Common myeloid progenitor, CD34-positive (primary cell): ENCODE measurements around the gene SATB1.
A peak's percentile ranks its signal among the peaks of the same experiment; 100 is the strongest.
"Not testable (repeated sequence)": the region's sequence is repeated elsewhere in the genome, so short reads cannot be mapped to it uniquely, and the experiment has no call there.

ENCODE experiments used
- CTCF ChIA-PET: fragments of 350-600 bp; sonication (Branson Sonifier 250); formaldehyde crosslinking; loops from one replicate; lab custom pipeline; 2021; ENCODE audit warnings: antibody characterized with exemption; lab: Charles Lee
- POLR2A ChIA-PET: fragments of 350-600 bp; sonication (Branson Sonifier 250); formaldehyde crosslinking; loops from one replicate; lab custom pipeline; 2021; ENCODE audit warnings: antibody characterized with exemption; lab: Charles Lee
- DNase-seq, 3 donors: peaks; one replicate each; pipeline versions ENCODE4 v3.0.0 to v3.0.0-alpha.2; 2013
- H3K27ac ChIP-seq, 2 experiments: 1 replicate in 1 of 2; 2 replicates in 1 of 2; pipeline ENCODE4 v1.7.0; 2013; ENCODE audit warnings: inconsistent platforms in 2 of 2, low read length in 2 of 2, mild to moderate bottlenecking in 2 of 2, low read depth in 1 of 2, moderate library complexity in 1 of 2; ENCODE audit not compliant: severe bottlenecking in 2 of 2, insufficient read depth in 1 of 2, poor library complexity in 1 of 2
- H3K27me3 ChIP-seq, 5 experiments: replicated peaks in 2 of 5; 1 replicate in 3 of 5; 2 replicates in 2 of 5; pipeline versions ENCODE4 v1.6.1 to v1.7.0; 2013; ENCODE audit warnings: low read length in 4 of 5, mild to moderate bottlenecking in 2 of 5, moderate library complexity in 2 of 5, inconsistent platforms in 1 of 5; ENCODE audit not compliant: insufficient read depth in 5 of 5, control insufficient read depth in 4 of 5
- H3K36me3 ChIP-seq, 4 experiments: 1 replicate in 2 of 4; 2 replicates in 2 of 4; pipeline versions ENCODE4 v1.6.1 to v1.7.0; 2013; ENCODE audit warnings: low read length in 3 of 4, control low read depth in 1 of 4, mild to moderate bottlenecking in 1 of 4; ENCODE audit not compliant: control insufficient read depth in 4 of 4, insufficient read depth in 4 of 4
- H3K4me1 ChIP-seq, 4 experiments: 1 replicate in 3 of 4; 2 replicates in 1 of 4; pipeline versions ENCODE4 v1.6.1 to v1.7.1; 2013; ENCODE audit warnings: low read length in 3 of 4, mild to moderate bottlenecking in 3 of 4, control low read depth in 1 of 4, inconsistent platforms in 1 of 4, moderate library complexity in 1 of 4; ENCODE audit not compliant: control insufficient read depth in 4 of 4, insufficient read depth in 4 of 4; ENCODE audit errors: control extremely low read depth in 1 of 4
- H3K4me3 ChIP-seq, 7 experiments: 1 replicate in 4 of 7; 2 replicates in 3 of 7; pipeline versions ENCODE4 v1.5.1 to v1.7.0; 2013; ENCODE audit warnings: mild to moderate bottlenecking in 7 of 7, low read length in 6 of 7, moderate library complexity in 6 of 7, inconsistent platforms in 2 of 7, low read depth in 2 of 7, control low read depth in 1 of 7; ENCODE audit not compliant: insufficient read depth in 4 of 7, control insufficient read depth in 1 of 7; ENCODE audit errors: extremely low read depth in 1 of 7
- H3K9me3 ChIP-seq, 5 experiments: 1 replicate in 4 of 5; 2 replicates in 1 of 5; pipeline versions ENCODE4 v1.6.1 to v1.7.1; 2013; ENCODE audit warnings: low read length in 4 of 5, mild to moderate bottlenecking in 2 of 5, inconsistent platforms in 1 of 5, low read depth in 1 of 5, moderate library complexity in 1 of 5; ENCODE audit not compliant: control insufficient read depth in 4 of 5, insufficient read depth in 2 of 5; ENCODE audit errors: control extremely low read depth in 1 of 5
- WGBS: methylation state at CpG from one replicate; pipeline ENCODE4 v1.1.5; 2013; ENCODE audit not compliant: insufficient coverage; 5-methylcytosine and 5-hydroxymethylcytosine counted together

The SATB1 gene

GRCh38 chr3:18343809-18344208 is 81.3 kb downstream of the SATB1 start:
- H3K4me1 ChIP-seq = no peaks in the 10 kb centered on the region
- no peak overlapping the region for H3K4me3 ChIP-seq
- DNase-seq = no peak
- CTCF ChIA-PET = no interaction called here
- no peaks in the 10 kb centered on the region for H3K27me3 ChIP-seq
- H3K36me3 ChIP-seq = peaks cover 1 to 16% (median 5%) of the 10 kb centered on the region in 4 experiments
- POLR2A ChIA-PET = no interaction called here
- WGBS = 100% methylated on average over 1 of the region's 2 CpGs
- peaks cover 0 to 4% (median 0%) of the 10 kb centered on the region in 5 experiments for H3K9me3 ChIP-seq
- H3K27ac ChIP-seq = no peak overlapping the region

GRCh38 chr3:18338827-18339514 is 86.2 kb downstream of the SATB1 start:
- Histone ChIP-seq H3K9me3 (peaks cover 0 to 11% (median 1%) of the 10 kb centered on the region in 5 experiments), H3K36me3 (no peaks in the 10 kb centered on the region), H3K27me3 (no peaks in the 10 kb centered on the region), H3K27ac (no peak overlapping the region), H3K4me1 (peaks cover 0 to 8% (median 2%) of the 10 kb centered on the region in 4 experiments), H3K4me3 (no peak overlapping the region)
- ChIA-PET CTCF (interaction anchor here (1.6 kb wide), 1 partner anchor 8 kb away, joined by 4 read pairs; no protein-coding TSS in a partner anchor), POLR2A (no interaction called here)
- DNase-seq = no peak
- 99% methylated on average over 7 of the region's 11 CpGs for WGBS

GRCh38 chr3:18337231-18337630 is 87.9 kb downstream of the SATB1 start:
- Histone ChIP-seq H3K27ac (no peak overlapping the region), H3K4me3 (no peak overlapping the region), H3K9me3 (peaks cover 1 to 12% (median 5%) of the 10 kb centered on the region in 5 experiments), H3K4me1 (peaks cover 0 to 8% (median 2%) of the 10 kb centered on the region in 4 experiments), H3K36me3 (no peaks in the 10 kb centered on the region), H3K27me3 (no peaks in the 10 kb centered on the region)
- DNase-seq = no peak
- WGBS = no CpG with 5 or more reads among the region's 1 CpG
- POLR2A ChIA-PET = no interaction called here
- CTCF ChIA-PET = no interaction called here

- H3K36me3 ChIP-seq = no peaks in the 10 kb centered on the region
- no peaks in the 10 kb centered on the region for H3K27me3 ChIP-seq
- ChIA-PET POLR2A (no interaction called here), CTCF (interaction anchor here (1.0 kb wide), 1 partner anchor 208 kb away, joined by 3 read pairs; no protein-coding TSS in a partner anchor)
- DNase-seq = peak; percentile 4 to 81 (median 68)
- H3K4me3 ChIP-seq = no peak overlapping the region
- H3K27ac ChIP-seq = no peak overlapping the region
- H3K9me3 ChIP-seq = peaks cover 1 to 12% (median 5%) of the 10 kb centered on the region in 5 experiments
- peaks cover 0 to 8% (median 2%) of the 10 kb centered on the region in 4 experiments for H3K4me1 ChIP-seq
Measured at GRCh38 chr3:18334837-18335601, 90.1 kb downstream of the SATB1 start.

- H3K9me3 ChIP-seq, H3K27ac ChIP-seq, POLR2A ChIA-PET, H3K4me3 ChIP-seq, H3K27me3 ChIP-seq, CTCF ChIA-PET, H3K4me1 ChIP-seq, H3K36me3 ChIP-seq, DNase-seq: not testable (repeated sequence)
- 93% methylated on average over 14 of the region's 25 CpGs for WGBS
Measured at GRCh38 chr3:18330772-18331441, 94.2 kb downstream of the SATB1 start.

GRCh38 chr3:18308096-18308650 is 117.0 kb downstream of the SATB1 start:
- Histone ChIP-seq H3K4me3 (no peak overlapping the region), H3K27ac (no peak overlapping the region), H3K36me3 (no peaks in the 10 kb centered on the region), H3K9me3 (no peaks in the 10 kb centered on the region), H3K4me1 (peaks cover 0 to 5% (median 0%) of the 10 kb centered on the region in 4 experiments), H3K27me3 (no peaks in the 10 kb centered on the region)
- POLR2A ChIA-PET = no interaction called here
- WGBS = 37% methylated on average over 5 of the region's 5 CpGs
- CTCF ChIA-PET = no interaction called here
- no peak for DNase-seq
